Stimulated activated CD8-positive, alpha-beta memory T cell treated with anti-CD3 and anti-CD28 coated beads, Interleukin-4, amount 100 ng/mL, for 4 hours (primary cell): Measurements from ENCODE around the gene RALGPS1.

Source experiments
- DNase-seq, 2 donors: peaks; one replicate each; pipeline ENCODE4 v3.0.0-alpha.2; 2020; ENCODE audit warnings: low read depth in 2 of 2, low spot score in 1 of 2

RALGPS1 gene, protein sequence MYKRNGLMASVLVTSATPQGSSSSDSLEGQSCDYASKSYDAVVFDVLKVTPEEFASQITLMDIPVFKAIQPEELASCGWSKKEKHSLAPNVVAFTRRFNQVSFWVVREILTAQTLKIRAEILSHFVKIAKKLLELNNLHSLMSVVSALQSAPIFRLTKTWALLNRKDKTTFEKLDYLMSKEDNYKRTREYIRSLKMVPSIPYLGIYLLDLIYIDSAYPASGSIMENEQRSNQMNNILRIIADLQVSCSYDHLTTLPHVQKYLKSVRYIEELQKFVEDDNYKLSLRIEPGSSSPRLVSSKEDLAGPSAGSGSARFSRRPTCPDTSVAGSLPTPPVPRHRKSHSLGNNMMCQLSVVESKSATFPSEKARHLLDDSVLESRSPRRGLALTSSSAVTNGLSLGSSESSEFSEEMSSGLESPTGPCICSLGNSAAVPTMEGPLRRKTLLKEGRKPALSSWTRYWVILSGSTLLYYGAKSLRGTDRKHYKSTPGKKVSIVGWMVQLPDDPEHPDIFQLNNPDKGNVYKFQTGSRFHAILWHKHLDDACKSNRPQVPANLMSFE

DNA sequence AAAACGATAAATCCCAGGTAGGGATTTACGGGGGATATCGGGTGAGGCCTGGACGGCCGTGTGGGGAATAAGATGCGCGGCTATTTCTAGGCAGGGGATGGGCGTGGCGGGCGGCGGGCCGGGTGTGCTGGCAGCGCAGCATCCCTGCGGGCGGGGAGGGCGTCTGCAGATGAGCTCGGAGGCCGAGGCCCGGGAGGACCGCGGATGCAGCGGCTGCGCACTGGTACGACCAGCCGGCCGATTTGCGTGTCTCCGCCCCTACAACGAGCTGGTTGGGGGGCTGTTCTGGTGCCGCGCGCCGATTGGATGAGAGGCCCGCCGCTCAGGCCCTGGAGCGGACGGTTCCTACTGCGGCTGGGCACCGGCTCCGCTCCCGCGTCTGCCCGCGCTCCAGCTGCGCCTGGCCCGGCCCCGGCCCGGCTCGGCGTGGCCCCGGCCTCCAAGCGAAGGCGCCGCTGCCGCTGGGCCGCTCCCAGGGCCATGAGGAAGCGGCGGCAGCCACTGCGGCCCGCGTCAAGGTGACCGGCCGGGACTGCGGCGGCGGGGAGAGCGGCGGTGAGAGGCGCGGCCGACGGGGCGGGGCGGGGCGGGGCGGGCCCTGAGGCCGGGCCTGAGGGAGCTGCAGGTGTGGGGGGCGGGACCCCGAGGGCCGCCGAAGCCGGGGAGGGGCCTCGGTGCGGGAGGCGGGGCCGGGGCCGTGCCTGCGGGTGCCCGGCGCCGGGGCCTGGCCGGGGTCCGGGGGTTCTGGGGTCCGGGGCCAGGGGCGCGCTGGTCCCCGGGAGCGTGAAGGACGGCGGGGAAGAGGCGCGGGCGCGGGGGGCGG lies at the start of gene RALGPS1:
Gene RALGPS1, plus strand, starts transcription at position 325 of the 823 bp plus-strand sequence. CDS start 47,508 bp downstream, outside the sequence.
- DNase-seq, result peak; percentile 63 to 82

DNA sequence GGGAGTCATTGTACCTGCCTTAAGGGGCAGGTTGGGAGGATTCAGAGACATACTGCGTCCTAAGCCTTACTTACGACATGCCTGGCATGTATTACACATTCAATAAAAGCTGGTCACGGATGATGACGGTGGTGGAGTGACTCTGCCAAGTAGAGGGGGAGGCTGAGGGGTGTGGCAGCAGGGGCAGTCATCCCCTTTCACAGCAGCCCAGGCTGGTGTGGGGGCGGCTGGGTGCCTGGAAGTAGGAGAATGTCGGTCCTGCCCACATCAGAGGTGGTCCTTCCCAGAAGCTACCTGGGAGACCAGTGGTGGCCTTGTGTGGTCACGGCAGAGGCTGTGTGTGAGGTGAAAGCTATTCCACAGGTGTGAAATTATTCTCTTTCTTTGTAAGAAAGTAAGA lies 45.2 kb upstream of the RALGPS1 start:
- DNase-seq, result no peak

DNA sequence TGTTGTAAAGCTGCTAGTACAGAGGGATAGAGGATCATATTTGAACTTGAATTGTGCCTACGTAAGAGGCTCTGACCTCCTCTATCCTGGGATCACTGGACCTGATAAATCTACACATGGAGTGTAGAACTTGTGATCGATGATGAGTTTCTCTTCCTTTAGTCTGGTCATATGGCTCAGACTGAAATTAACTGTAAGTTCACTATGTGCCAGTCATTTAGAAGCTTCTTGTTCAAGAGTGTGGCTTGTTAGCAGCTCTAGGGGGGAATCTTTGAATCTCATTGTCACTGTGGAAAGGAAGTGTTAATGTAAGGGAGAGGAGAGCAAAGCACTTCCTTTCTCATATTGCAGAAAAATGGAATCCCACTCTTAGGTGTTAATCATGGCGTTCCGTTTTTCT lies 42.1 kb upstream of the RALGPS1 start:
- no peak for DNase-seq

DNA sequence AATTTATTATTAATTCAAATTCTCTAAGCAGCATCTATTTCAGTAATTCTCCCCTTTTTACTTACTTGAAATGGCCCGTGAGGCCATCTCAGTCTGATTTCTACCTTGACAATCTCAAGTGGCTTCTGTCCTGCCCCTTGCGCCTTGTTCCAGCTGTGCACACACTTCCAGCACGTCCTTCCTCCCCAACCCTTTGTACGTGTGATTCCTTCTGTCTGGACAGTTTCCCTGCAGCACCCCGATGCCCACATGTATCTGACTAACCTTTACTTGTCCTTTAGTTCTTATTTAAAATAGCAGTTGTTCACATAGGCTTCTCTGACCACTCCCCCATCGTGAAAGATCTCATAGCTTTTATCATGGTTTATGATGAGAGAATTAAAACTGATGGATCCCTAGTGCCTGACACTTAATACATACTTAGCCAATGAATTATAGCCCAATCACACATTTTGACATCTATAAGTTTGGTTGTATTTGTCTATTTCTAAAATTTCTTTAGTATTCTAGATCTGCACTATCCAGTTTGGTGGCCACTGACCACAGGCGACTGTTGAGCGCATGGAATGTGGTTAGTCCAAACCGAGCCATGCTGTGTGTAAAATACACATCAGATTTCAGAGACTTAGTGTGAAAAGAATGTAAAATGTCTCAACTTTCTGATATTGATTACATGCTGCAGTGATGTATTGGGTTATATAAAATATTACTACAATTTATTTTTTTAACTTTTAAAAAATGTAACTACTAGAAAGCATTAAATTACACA lies 39.9 kb upstream of the RALGPS1 start:
- no peak for DNase-seq

DNA sequence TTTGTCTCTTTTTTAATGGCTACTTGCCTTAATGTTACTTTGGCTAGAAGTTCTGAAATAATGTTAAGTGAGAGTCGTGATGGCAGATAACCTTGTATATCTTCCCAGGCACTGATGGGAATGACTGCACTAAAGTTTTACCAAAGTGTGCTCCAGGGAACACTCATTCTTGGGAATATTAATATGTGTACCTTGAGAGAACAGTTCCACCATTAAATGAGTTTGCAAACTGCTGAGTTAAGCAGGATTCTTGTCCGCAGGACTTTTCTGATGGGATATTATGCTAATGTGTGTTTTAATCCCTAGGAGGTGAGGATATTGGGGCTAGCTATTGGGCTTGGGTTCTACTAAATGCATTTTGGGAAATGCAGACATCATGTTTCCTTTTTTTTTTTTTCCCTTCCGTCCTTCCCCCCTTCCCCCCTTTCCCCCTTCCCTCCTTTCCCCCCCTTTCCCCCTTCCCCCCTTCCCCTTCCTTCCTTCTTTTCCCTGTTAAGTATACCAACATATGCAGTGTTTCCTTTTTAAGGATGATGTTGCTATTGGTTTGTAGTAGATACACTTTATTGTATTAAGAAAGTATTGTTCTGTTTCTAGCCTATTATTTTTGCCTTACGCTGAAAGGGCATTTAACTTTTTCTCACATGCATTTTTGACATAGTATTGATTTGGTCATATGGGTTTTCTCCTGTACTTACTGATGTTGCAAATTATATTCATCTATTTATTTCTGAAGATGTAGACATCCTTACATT lies 38.6 kb upstream of the RALGPS1 start:
- no peak for DNase-seq

DNA sequence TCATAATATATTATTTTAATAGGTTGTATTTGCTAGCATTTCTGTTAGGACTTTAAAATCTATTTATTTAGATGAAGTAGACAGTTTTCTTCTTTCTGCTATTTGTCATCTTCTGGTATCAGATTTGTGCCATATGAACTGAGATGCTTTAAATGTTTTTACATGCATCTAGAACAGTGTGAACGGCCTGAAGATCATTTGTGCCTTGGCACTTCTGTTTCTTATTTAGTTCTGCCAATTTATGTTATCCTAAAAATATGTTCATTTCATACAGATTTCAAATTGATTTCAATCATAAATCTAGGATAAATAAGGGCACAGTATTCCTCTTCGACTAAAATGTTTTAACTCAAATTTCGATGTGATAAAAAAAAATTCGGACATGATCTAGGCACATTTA lies 38.1 kb upstream of the RALGPS1 start:
- DNase-seq, result no peak

DNA sequence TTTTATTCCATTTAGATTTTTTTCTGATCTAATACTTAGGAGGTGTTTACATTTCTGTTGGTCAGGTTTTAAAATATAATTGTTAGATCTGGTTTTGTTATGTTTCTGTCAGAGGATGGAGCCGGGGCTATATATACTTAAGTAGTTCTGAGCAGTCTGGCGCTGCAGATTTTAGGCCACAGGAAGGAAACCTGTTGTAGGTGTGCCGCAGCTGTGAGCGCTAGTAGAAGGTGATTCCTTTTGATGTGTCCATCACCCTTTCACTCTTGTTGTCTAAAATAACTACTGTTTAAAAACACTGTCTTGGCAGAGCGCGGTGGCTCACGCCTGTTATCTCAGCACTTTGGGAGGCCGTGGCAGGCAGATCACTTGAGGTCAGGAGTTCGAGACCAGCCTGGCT lies 37.2 kb upstream of the RALGPS1 start:
- no peak for DNase-seq

DNA sequence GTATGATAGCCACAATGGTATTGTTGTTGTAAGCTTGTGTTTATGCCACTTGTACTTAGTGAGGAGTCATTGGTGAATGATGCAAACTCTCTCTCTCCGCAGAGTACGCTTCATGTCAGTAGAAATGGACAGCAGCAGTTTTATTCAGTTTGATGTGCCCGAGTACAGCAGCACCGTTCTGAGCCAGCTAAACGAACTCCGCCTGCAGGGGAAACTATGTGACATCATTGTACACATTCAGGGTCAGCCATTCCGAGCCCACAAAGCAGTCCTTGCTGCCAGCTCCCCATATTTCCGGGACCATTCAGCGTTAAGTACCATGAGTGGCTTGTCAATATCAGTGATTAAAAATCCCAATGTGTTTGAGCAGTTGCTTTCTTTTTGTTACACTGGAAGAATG lies 35.3 kb upstream of the RALGPS1 start:
- no peak for DNase-seq

DNA sequence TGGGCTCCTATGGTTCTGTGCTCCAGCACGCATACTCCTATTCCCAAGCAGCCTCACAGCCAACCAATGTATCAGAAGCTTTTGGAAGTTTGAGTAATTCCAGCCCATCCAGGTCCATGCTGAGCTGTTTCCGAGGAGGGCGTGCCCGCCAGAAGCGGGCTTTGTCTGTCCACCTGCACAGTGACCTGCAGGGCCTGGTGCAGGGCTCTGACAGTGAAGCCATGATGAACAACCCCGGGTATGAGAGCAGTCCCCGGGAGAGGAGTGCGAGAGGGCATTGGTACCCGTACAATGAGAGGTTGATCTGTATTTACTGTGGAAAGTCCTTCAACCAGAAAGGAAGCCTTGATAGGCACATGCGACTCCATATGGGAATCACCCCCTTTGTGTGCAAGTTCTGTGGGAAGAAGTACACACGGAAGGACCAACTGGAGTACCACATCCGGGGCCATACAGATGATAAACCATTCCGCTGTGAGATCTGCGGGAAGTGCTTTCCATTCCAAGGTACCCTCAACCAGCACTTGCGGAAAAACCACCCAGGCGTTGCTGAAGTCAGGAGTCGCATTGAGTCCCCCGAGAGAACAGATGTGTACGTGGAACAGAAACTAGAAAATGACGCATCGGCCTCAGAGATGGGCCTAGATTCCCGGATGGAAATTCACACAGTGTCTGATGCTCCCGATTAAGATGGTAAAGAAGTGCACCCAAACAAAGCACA lies 34.2 kb upstream of the RALGPS1 start:
- no peak for DNase-seq

DNA sequence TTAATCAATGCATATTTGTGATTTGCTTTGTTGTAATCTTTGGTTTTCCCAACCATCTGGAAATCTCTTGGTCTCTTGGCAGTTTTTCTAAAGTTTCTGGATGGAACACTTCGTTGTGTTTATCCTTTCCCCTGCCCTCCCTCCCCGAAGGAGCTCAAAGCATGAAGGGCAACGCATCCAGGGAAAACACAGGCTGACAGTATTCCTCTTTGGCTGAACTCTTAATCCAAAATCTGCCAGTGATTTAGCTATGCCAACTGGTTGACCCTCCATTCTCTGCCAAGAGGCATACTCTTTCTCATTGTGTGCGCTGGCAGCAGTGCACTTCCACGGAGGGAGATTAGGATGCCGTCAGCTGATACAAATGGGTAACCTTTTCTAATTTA lies 33.6 kb upstream of the RALGPS1 start:
- no peak for DNase-seq

DNA sequence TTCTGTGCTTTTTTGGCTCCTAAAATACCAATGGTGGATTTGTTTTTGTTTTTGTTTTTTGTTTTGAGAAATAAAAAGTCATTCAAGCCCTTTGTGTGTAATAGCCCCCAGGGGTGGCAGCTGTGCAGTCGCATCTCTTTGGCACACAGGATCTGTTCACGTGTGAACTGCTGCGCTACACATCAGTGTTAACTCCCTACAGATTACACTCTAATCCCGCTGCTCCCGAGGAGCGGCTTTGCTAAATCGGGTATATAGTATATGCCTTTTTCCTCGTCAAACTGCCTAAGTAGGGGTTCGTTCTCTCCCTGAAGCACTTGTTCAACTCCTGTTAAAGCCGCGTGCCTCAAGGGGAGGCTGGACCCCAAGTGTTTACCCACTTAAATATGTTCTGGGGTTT lies 31.8 kb upstream of the RALGPS1 start:
- DNase-seq, result no peak

DNA sequence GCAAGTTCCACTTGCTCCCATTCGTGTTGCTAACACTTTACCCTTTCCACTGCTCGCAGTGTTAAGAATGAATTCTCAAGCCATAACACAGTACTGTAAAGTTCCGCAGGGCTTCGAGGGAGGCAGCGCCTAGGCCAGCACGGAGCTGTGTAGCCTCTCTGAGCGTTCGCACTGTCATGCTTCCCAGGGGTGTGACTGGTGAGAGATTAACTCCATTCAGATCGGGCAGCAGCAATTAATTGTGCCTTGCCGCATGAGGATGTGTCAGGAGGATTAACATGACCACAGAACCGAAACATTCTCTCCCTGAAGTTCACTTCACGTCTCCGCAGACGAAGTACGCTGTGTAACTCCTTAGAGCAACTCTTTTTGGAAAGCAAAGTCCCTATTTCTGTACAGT lies 30.9 kb upstream of the RALGPS1 start:
- DNase-seq, result no peak

DNA sequence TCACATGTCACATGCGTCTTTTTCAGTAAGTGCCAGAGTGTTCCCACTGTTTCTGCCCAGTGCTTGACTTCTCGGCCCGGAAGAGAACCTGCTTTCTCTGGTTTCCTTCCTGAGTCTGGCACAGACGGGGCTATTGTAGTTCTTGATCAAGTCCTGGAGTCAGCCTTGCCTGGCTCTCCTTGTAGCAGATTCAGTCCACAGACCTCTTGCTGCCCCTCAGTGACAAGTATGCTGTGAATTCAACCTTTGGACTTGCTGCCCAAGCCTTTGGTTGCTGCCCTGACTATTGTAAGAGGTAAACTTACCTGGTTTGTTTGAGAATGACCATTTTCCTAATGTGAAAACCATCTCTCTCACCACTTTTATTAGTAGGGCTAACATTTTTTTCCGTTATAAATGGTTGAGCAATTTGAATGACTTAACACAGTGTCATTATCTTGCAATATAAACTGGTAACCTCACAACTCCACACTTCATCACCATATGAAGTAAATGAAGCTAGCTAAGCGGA lies 29.4 kb upstream of the RALGPS1 start:
- no peak for DNase-seq

DNA sequence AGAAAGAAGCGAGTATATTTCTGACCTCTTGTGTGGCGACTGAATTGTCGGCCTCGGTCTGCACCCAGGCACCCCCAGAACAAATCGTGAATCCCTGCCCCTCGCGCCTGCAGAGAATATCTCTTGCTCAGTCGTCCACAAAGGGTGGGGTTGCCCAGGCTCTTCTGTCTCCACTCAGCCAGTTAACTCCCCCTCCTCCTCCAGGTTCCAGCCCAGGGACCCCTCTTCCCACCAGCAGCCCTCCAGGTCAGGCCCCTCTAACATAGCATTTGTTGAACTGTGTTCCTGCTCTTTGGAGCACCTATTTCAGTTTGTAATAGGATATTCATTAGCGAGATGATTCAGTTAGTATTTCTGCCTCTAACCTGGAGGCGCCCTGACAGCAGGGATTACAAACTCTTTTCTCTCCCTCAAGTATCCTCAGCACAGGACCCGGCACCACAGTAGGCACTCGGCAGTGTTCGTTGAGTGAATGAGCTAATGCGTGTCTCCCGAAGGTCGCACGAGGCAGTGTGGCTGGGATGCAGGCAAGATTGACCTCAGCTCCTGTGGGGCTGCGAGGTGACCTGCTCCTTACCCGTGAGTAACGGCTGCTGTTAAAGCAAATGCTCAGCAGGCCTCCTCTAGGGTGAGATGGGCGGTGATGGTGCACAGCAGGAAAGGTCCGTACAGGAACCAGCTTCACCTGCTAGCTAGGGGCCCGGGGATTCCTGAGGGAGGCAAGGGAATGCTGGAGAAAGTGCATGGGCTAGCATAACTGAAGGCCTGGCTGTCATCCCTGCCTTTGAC lies 28.4 kb upstream of the RALGPS1 start:
- DNase-seq, result no peak

DNA sequence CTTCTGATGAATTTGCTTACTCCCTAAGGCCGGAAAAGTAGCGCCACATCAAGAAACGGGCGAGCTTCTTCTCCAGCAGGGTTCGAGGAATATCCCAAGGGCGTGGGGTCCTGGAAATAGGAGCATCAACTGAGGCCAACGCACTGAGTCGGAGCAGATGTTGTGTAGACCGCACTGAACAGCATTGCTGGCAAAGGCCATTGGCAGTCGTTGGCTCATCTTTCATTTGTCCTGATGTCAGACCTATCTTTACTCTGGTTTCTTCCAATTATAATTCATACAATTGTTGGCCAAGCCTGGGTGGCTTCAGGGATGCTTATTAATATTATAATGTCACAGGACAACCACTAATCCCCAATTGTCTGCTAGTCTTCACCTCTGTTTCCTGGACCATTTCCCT lies 27.7 kb upstream of the RALGPS1 start:
- no peak for DNase-seq

DNA sequence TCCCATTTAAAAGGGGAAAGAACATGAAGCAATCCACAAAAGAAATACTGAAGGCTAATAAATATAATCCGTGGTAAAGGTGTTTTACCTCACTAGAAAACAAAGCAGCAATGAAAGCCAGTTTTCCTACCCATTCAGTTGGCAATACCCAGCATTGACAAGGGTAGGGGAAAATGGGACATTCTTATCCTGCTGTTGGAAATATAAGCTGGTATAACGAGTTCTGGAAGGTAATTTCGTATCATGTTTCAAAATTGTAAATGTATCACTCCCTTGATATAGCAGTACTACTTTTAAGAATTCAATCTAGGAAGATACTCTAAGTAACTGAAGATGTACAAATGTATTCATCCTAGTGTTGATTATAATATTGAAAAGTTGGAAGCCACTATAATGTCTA lies 22.9 kb upstream of the RALGPS1 start:
- DNase-seq, result no peak

DNA sequence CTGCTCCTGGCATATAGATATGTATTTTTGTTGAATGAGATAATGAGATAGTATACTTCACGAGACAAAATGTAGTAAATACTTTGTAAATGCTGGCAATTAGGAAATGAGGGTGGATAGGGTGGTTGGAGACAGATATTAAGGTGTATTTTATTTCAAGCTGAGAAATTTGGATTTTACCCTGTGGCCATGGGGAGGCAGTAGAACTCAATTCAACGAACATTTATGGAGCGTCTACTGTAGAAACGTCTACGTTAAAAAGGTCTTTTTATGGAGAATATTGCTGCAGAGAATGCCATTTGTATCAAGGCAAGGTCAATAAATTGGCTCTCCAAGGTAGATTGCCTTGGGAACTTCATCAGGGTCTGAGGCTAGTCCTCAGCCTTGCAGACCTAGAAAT lies 21.5 kb upstream of the RALGPS1 start:
- no peak for DNase-seq

DNA sequence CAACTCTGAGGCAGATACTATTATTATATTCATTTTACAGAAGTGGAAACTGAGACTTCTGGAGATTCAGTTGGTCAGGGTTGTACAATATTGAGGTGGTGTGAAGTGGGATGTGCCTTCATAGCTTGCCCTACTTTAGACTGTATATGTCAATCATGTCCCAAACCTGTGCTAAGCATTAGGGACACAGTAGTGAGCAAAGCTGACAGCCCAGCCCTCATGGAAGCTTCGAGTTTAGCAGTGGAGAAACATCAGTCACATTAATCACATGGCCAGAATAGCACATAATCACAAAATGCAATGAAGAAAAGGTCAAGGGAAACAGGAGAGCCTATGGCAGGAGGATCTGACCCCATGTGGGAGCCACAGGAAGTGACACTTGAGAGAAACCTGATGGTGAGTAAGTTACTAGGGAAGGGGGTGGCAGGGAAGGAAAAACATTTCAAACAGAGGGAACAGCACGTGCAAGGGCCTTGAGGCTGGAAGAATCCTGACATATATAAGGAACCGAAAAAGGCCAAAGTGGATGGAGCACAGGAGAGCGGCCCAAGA lies 20.5 kb upstream of the RALGPS1 start:
- DNase-seq, result no peak

DNA sequence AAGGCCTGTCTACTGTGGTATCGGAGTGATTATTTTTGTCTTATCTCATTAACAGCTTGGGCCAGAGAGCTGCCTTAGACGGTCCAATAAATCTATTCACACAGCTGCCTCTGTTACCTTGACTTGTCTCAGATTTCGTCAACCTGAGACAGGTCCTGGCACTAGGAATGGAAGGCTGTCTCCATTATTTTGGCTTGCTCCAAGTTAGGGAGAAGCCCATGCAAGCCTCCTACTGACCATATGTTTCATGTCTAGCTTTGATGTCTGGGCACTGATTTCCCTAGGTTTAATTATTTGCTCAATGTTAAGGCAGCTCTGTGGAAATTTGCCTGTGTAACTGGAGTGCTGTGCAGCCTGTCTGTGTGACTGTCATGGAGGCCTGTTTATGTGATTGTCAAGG lies 12.4 kb upstream of the RALGPS1 start:
- DNase-seq, result no peak
